ENCODE measurements around the gene PPME1. TPM values are rescaled to one million over a fixed set of nuclear protein-coding genes. Genes with fewer than 3 reads are reported as not detected.

PPME1 gene
- total RNA-seq, 1 experiment from 2014 or later = 99.4 TPM

GRCh38 chr11:74195828-74196227, 24.7 kb downstream of the PPME1 start:
- Histone ChIP-seq H3K4me1 (ENCODE audit: control insufficient read depth, insufficient read depth, low read length) (no peaks in the 10 kb centered on the region), H3K4me3 (ENCODE audit: low read depth in 2 of 2, low read length in 2 of 2) (no peak overlapping the region), H3K9me3 (ENCODE audit: control insufficient read depth, insufficient read depth, low read depth, low read length) (peaks cover 8% of the 10 kb centered on the region; the same call in 1 of the 2 replicates), H3K27ac (ENCODE audit: low read length) (no peak overlapping the region), H3K27me3 (ENCODE audit: control insufficient read depth, insufficient read depth, low read length) (no peaks in the 10 kb centered on the region), H3K36me3 (ENCODE audit: control insufficient read depth, insufficient read depth, low read length) (no peaks in the 10 kb centered on the region)
- no peak for DNase-seq (ENCODE audit: low read depth, low spot score)
- intact Hi-C loops (cut with micrococcal nuclease; ENCODE audit: unreplicated experiment) (no loop called here), in situ Hi-C loops (cut with HindIII; ENCODE audit: low pct_unique_long_range_greater_than_20kb, low sequenced_read_pairs) (no loop called here)
- CTCF ChIA-PET = interaction anchor here (0.5 kb wide), 1 partner anchor 34 kb away, joined by 5 read pairs; no protein-coding TSS in a partner anchor
- POLR2A ChIA-PET = no interaction called here
- no peak for ATAC-seq
- no peak for TF ChIP-seq POLR2AphosphoS5 (IDR thresholded peaks at IDR 0.05; ENCODE audit: low read depth, low read length)
- TF ChIP-seq TCF7L2 (IDR thresholded peaks at IDR 0.05; ENCODE audit: low read depth, low read length) = no peak
- TF ChIP-seq, protein P1, sequence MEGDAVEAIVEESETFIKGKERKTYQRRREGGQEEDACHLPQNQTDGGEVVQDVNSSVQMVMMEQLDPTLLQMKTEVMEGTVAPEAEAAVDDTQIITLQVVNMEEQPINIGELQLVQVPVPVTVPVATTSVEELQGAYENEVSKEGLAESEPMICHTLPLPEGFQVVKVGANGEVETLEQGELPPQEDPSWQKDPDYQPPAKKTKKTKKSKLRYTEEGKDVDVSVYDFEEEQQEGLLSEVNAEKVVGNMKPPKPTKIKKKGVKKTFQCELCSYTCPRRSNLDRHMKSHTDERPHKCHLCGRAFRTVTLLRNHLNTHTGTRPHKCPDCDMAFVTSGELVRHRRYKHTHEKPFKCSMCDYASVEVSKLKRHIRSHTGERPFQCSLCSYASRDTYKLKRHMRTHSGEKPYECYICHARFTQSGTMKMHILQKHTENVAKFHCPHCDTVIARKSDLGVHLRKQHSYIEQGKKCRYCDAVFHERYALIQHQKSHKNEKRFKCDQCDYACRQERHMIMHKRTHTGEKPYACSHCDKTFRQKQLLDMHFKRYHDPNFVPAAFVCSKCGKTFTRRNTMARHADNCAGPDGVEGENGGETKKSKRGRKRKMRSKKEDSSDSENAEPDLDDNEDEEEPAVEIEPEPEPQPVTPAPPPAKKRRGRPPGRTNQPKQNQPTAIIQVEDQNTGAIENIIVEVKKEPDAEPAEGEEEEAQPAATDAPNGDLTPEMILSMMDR (IDR thresholded peaks at IDR 0.05) = no peak
- TF ChIP-seq SIN3A (IDR thresholded peaks at IDR 0.05; ENCODE audit: borderline replicate concordance, insufficient read depth, low read depth, low read length) = no peak
- TF ChIP-seq, protein P2, sequence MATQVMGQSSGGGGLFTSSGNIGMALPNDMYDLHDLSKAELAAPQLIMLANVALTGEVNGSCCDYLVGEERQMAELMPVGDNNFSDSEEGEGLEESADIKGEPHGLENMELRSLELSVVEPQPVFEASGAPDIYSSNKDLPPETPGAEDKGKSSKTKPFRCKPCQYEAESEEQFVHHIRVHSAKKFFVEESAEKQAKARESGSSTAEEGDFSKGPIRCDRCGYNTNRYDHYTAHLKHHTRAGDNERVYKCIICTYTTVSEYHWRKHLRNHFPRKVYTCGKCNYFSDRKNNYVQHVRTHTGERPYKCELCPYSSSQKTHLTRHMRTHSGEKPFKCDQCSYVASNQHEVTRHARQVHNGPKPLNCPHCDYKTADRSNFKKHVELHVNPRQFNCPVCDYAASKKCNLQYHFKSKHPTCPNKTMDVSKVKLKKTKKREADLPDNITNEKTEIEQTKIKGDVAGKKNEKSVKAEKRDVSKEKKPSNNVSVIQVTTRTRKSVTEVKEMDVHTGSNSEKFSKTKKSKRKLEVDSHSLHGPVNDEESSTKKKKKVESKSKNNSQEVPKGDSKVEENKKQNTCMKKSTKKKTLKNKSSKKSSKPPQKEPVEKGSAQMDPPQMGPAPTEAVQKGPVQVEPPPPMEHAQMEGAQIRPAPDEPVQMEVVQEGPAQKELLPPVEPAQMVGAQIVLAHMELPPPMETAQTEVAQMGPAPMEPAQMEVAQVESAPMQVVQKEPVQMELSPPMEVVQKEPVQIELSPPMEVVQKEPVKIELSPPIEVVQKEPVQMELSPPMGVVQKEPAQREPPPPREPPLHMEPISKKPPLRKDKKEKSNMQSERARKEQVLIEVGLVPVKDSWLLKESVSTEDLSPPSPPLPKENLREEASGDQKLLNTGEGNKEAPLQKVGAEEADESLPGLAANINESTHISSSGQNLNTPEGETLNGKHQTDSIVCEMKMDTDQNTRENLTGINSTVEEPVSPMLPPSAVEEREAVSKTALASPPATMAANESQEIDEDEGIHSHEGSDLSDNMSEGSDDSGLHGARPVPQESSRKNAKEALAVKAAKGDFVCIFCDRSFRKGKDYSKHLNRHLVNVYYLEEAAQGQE (IDR thresholded peaks at IDR 0.05; ENCODE audit: insufficient read depth in 1 of 2, low read depth in 2 of 2, low read length in 1 of 2) = no peak
- no TSS peak for BruUV-seq (replicated peaks)

GRCh38 chr11:74196781-74197486, 25.8 kb downstream of the PPME1 start:
- no peaks in the 10 kb centered on the region for H3K27me3 ChIP-seq (ENCODE audit: control insufficient read depth, insufficient read depth, low read length)
- CTCF ChIA-PET = interaction anchor here (0.6 kb wide), 1 partner anchor 254 kb away, joined by 4 read pairs; no protein-coding TSS in a partner anchor
- no peak for DNase-seq (ENCODE audit: low read depth, low spot score)
- H3K4me1 ChIP-seq (ENCODE audit: control insufficient read depth, insufficient read depth, low read length) = no peaks in the 10 kb centered on the region
- in situ Hi-C loops (cut with HindIII; ENCODE audit: low pct_unique_long_range_greater_than_20kb, low sequenced_read_pairs) = no loop called here
- no peaks in the 10 kb centered on the region for H3K36me3 ChIP-seq (ENCODE audit: control insufficient read depth, insufficient read depth, low read length)
- peaks cover 8% of the 10 kb centered on the region; the same call in 1 of the 2 replicates for H3K9me3 ChIP-seq (ENCODE audit: control insufficient read depth, insufficient read depth, low read depth, low read length)
- H3K4me3 ChIP-seq (ENCODE audit: low read depth in 2 of 2, low read length in 2 of 2) = no peak overlapping the region
- TF ChIP-seq POLR2AphosphoS5 (IDR thresholded peaks at IDR 0.05; ENCODE audit: low read depth, low read length) (no peak), TCF7L2 (IDR thresholded peaks at IDR 0.05; ENCODE audit: low read depth, low read length) (no peak), SIN3A (IDR thresholded peaks at IDR 0.05; ENCODE audit: borderline replicate concordance, insufficient read depth, low read depth, low read length) (no peak)
- TF ChIP-seq, protein P2 (IDR thresholded peaks at IDR 0.05; ENCODE audit: insufficient read depth in 1 of 2, low read depth in 2 of 2, low read length in 1 of 2) = no peak
- TF ChIP-seq, protein P1 (IDR thresholded peaks at IDR 0.05) = no peak
- intact Hi-C loops (cut with micrococcal nuclease; ENCODE audit: unreplicated experiment) = no loop called here
- no peak for ATAC-seq
- no peak overlapping the region for H3K27ac ChIP-seq (ENCODE audit: low read length)
- BruUV-seq (replicated peaks) = no TSS peak
- POLR2A ChIA-PET = no interaction called here
